Activated CD8-positive, alpha-beta T cell treated with anti-CD3 and anti-CD28 coated beads for 36 hours (primary cell): ENCODE results near the gene CACNG6. TPM values are rescaled to one million over a fixed set of nuclear protein-coding genes. Genes with fewer than 3 reads are reported as not detected.
"Not testable (repeated sequence)": the region's sequence is repeated elsewhere in the genome, so short reads cannot be mapped to it uniquely, and the experiment has no call there.

Experiments
- ATAC-seq: fragments of 200-7000 bp; cut with Tn5 transposase; one replicate; pipeline ENCODE4 v1.10.0; 2021; ENCODE audit warnings: mild to moderate bottlenecking, moderate library complexity
- CTCF ChIA-PET: fragments of 350-600 bp; sonication (Branson Sonifier 250); formaldehyde crosslinking; loops from one replicate; lab custom pipeline; 2021; ENCODE audit warnings: antibody characterized with exemption; lab: Charles Lee
- POLR2A ChIA-PET: fragments of 350-600 bp; sonication (Branson Sonifier 250); formaldehyde crosslinking; loops from one replicate; lab custom pipeline; 2021; ENCODE audit warnings: antibody characterized with exemption; lab: Charles Lee
- DNase-seq: peaks from one replicate; pipeline ENCODE4 v3.0.0-alpha.2; 2020
- H3K27ac Mint-ChIP-seq: one replicate; pipeline ENCODE4 v1.8.0; 2021; ENCODE audit warnings: mild to moderate bottlenecking, mixed read lengths
- H3K27me3 Mint-ChIP-seq: one replicate; pipeline ENCODE4 v1.8.0; 2021; ENCODE audit warnings: mixed read lengths
- H3K36me3 Mint-ChIP-seq: one replicate; pipeline ENCODE4 v1.8.0; 2021; ENCODE audit warnings: low read depth, mixed read lengths
- H3K4me1 Mint-ChIP-seq: one replicate; pipeline ENCODE4 v1.8.0; 2021; ENCODE audit warnings: low read depth, mixed read lengths
- H3K4me3 Mint-ChIP-seq: one replicate; pipeline ENCODE4 v1.8.0; 2021; ENCODE audit warnings: mild to moderate bottlenecking, moderate library complexity, mixed read lengths
- H3K9me3 Mint-ChIP-seq: one replicate; pipeline ENCODE4 v1.8.0; 2021; ENCODE audit warnings: mixed read lengths
- CTCF ChIP-seq: fragments of 200-600 bp; IDR thresholded peaks from one replicate; pipeline ENCODE4 v1.8.0; 2022; ENCODE audit warnings: antibody characterized with exemption, mild to moderate bottlenecking
- intact Hi-C: fragments of 100-400 bp; cut with micrococcal nuclease; formaldehyde crosslinking; loops from one replicate; pipeline ENCODE4 v1.10.0; 2022
- total RNA-seq, 2 experiments: library from RNA; stranded (reverse); gene quantifications; one replicate each; pipeline ENCODE4 v1.2.3, GENCODE V29; 2021

CACNG6 gene
- total RNA-seq, 2 experiments from 2014 or later: not detected

- DNase-seq: no peak
- POLR2A ChIA-PET: no interaction called here
- no peak for ATAC-seq
- CTCF ChIA-PET: interaction anchor here (0.9 to 2.0 kb wide), 5 partner anchors 13 to 153 kb away, joined by 3 to 5 read pairs (median 3); no protein-coding TSS in a partner anchor
- no peak for TF ChIP-seq CTCF
- no peak overlapping the region for H3K27ac Mint-ChIP-seq
- peaks cover 35% of the 10 kb centered on the region for H3K27me3 Mint-ChIP-seq
- H3K4me3 Mint-ChIP-seq: no peak overlapping the region
- no peaks in the 10 kb centered on the region for H3K4me1 Mint-ChIP-seq
- no peaks in the 10 kb centered on the region for H3K36me3 Mint-ChIP-seq
- intact Hi-C loops: loop anchor here (10.0 kb wide), 1 partner anchor 79 kb away; no protein-coding TSS in a partner anchor
- H3K9me3 Mint-ChIP-seq: no peaks in the 10 kb centered on the region
Observed at GRCh38 chr19:53945441-53945840, 46.0 kb upstream of the CACNG6 start.

GRCh38 chr19:53945998-53946397 is 45.4 kb upstream of the CACNG6 start:
- no peaks in the 10 kb centered on the region for H3K36me3 Mint-ChIP-seq
- no peaks in the 10 kb centered on the region for H3K4me1 Mint-ChIP-seq
- H3K27ac Mint-ChIP-seq: no peak overlapping the region
- intact Hi-C loops: loop anchor here (10.0 kb wide), 1 partner anchor 79 kb away; no protein-coding TSS in a partner anchor
- ChIA-PET CTCF (interaction anchor here (1.2 to 2.0 kb wide), 2 partner anchors 24 to 84 kb away, joined by 3 to 5 read pairs; no protein-coding TSS in a partner anchor), POLR2A (no interaction called here)
- no peak overlapping the region for H3K4me3 Mint-ChIP-seq
- ATAC-seq (no peak), DNase-seq (no peak)
- peaks cover 34% of the 10 kb centered on the region for H3K27me3 Mint-ChIP-seq
- no peak for TF ChIP-seq CTCF
- H3K9me3 Mint-ChIP-seq: no peaks in the 10 kb centered on the region

GRCh38 chr19:53947624-53948023 is 43.8 kb upstream of the CACNG6 start:
- Mint-ChIP-seq H3K4me1 (no peaks in the 10 kb centered on the region), H3K9me3 (no peaks in the 10 kb centered on the region), H3K4me3 (no peak overlapping the region), H3K27me3 (peaks cover 29% of the 10 kb centered on the region), H3K27ac (no peak overlapping the region), H3K36me3 (no peaks in the 10 kb centered on the region)
- CTCF ChIA-PET: interaction anchor here (1.2 to 2.0 kb wide), 4 partner anchors 11 to 155 kb away, joined by 3 to 9 read pairs (median 6); no protein-coding TSS in a partner anchor
- ATAC-seq: no peak
- intact Hi-C loops: loop anchor here (10.0 kb wide), 1 partner anchor 77 kb away; no protein-coding TSS in a partner anchor
- TF ChIP-seq CTCF: no peak
- POLR2A ChIA-PET: interaction anchor here (0.7 kb wide), 1 partner anchor 258 kb away, joined by 4 read pairs; no protein-coding TSS in a partner anchor
- DNase-seq: no peak

- POLR2A ChIA-PET, H3K9me3 Mint-ChIP-seq, DNase-seq, H3K27ac Mint-ChIP-seq, ATAC-seq, H3K36me3 Mint-ChIP-seq, H3K4me1 Mint-ChIP-seq, H3K4me3 Mint-ChIP-seq: not testable (repeated sequence)
- H3K27me3 Mint-ChIP-seq: peaks cover 24% of the 10 kb centered on the region
- CTCF ChIA-PET: interaction anchor here (1.4 to 2.0 kb wide), 2 partner anchors 12 to 75 kb away, joined by 7 to 9 read pairs; no protein-coding TSS in a partner anchor
- intact Hi-C loops: loop anchor here (10.0 kb wide), 1 partner anchor 76 kb away; no protein-coding TSS in a partner anchor
Observed at GRCh38 chr19:53948611-53949010, 42.8 kb upstream of the CACNG6 start.

- peaks cover 24% of the 10 kb centered on the region for H3K27me3 Mint-ChIP-seq
- no peak for DNase-seq
- H3K4me3 Mint-ChIP-seq: no peak overlapping the region
- no peak for ATAC-seq
- no peak for TF ChIP-seq CTCF
- intact Hi-C loops: no loop called here
- H3K36me3 Mint-ChIP-seq: no peaks in the 10 kb centered on the region
- H3K4me1 Mint-ChIP-seq: no peaks in the 10 kb centered on the region
- CTCF ChIA-PET: interaction anchor here (1.1 kb wide), 1 partner anchor 73 kb away, joined by 3 read pairs; no protein-coding TSS in a partner anchor
- no peak overlapping the region for H3K27ac Mint-ChIP-seq
- POLR2A ChIA-PET: no interaction called here
- H3K9me3 Mint-ChIP-seq: no peaks in the 10 kb centered on the region
Observed at GRCh38 chr19:53951436-53951835, 40.0 kb upstream of the CACNG6 start.
